Smooth muscle cell of the brain vasculature (primary cell): ENCODE data around the gene NCEH1.

ENCODE experiments used
- DNase-seq: peaks from one replicate; pipeline ENCODE4 v3.0.0-alpha.2; 2012; ENCODE audit warnings: low read depth, low spot score

NCEH1 gene

DNA sequence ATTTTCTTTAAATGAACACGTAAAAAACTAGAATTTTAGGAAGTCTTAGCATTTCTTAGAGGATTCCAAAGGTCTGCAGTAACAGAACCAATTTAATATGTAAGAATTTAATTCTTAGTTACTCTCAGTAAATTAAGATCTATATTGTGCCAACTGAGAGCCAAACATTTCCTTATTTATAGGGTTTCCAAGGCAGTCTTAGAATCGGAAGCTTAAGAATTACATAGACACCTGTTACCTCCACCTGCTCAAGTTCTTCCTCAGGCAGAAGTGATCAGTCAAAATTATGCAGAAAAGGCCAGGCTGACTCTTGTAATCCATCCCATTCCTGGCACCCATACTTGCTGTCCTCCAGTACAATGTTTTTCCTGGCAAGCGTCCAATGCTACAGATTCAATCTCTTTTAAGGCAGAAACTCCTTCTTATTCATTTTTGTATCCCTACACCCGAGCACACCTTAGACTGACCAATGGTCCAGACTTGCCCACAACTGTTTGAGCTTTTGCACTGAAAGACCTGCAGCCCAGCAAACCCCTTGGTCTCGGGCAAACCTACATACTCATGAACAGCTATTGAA lies 64.3 kb downstream of the NCEH1 start:
- DNase-seq, result peak; percentile 60

- DNase-seq, result no peak
These were observed 66.6 kb downstream of the NCEH1 start for GRCh38 chr3:172644258-172644657.

DNA sequence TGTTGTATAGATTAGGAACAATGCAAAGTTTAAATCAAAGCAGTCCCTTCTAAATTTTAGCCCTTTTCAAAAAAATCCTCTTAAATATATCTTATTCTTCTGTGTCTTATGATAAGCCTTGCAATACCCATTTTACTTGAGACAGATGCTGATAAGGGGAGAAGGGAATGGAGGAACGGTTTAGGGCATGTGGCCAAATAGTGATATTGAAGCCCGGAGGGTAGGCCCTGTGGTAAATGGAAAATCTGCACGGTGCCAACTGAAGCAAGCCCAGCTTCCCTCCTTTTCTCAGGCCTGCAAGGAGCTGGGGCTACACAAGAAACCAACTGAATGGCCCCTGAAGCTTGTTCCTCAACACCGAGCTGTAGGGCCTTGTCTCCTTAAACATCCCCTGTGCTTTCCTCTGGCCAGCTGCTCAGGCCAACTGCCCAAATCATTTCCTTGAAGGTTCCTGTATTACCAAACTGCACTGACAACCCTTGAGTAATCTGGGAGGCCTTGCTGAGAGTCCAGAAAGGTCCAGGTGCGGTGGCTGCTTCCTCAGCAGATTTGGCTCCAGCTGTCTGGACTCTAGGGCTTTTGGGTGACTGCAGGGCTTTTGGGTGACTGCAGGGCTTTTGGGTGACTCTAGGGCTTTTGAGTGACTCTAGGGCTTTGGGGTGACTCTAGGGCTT lies 67.2 kb downstream of the NCEH1 start:
- no peak for DNase-seq

DNA sequence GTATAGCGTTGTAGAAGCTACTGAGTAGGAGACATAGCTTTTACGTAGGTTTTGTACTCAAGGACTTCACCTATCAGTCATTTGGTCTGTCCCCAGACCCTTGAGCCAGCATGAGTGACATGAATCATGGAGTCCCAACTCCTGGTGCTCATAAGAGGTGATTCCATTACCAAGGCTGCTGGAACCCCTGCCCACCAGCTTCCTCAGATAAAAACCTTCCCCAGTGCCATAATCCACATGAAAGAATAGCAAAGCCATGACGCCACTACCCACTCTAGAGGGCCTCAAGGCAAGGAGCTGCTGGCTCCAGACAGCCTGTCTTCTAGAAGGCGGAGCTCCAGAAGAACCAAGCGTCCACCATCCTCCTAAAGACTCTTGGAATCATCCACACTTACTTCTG lies 69.6 kb downstream of the NCEH1 start:
- DNase-seq, result no peak

GRCh38 chr3:172640751-172641150 lies 70.1 kb downstream of the NCEH1 start:
- DNase-seq, result no peak

DNA sequence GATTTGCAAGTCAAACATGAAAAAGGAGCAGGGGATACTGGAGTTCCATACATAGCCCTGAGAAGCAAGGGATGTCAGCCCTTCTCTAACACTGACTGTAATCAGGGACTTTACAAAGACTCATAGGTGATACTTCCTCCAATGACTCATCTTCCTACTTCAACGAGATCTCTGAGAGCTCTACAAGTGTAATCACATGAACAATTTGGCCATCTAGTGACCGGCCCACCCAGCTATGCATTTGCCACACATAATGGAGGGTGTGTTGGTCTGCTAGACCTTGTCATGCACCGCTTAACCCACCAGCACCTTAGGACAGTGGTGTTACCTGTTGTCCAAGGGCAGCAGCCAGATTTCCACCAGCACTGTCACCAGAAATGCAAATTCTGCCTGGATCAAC lies 75.3 kb downstream of the NCEH1 start:
- no peak for DNase-seq

- DNase-seq, result no peak
These were observed 75.9 kb downstream of the NCEH1 start for GRCh38 chr3:172634948-172635347.

GRCh38 chr3:172630316-172630715 lies 80.6 kb downstream of the NCEH1 start:
- no peak for DNase-seq

DNA sequence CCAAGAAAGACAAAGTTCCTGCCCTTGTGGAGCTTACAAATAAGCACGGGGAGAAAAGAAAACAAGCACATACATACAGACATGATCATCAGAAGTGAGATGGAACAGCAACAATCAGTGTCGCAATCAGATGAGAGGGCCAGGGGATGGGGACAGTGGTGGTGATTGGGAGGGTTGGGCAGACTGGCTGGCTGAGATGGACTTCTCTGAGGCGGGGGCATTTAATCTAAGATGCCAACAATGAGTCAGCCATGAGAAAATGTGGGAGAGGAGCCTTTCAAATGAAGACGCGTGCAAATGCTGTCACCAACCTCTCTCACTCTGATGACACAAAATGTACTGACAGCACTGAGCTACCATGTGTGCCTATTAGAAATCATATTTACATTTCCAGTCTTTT lies 81.4 kb downstream of the NCEH1 start:
- DNase-seq, result no peak

GRCh38 chr3:172627057-172627809 lies 83.6 kb downstream of the NCEH1 start:
- no peak for DNase-seq

DNA sequence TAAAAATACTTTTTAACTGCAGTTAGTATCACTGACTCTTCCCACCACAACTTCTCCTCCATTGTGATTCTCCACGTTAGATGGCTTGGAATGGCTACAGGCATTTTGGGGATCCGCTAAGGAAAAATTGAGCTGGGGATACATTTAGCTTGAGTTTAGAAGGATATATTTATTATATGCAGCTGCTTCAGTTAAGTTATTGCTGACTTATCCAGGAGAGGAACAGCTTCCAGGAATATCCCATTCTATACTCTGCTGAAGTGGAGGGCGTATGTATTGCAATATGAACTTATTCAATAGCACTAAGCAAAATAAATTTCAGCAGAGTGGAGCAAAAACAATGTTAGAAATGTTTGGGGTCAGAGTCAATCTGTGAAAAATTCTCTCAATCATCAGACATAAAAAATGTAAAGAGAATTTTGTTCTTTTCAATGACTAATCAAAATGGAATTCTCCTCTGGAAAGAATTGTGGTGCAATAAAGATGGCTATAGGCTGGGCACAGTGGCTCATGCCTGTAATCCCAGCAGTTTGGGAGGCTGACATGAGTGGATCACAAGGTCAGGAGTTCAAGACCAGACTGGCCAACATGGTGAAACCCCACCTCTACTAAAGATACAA lies 84.7 kb downstream of the NCEH1 start:
- DNase-seq, result no peak

- DNase-seq, result no peak
These were observed 85.5 kb downstream of the NCEH1 start for GRCh38 chr3:172625404-172625803.

- no peak for DNase-seq
These were observed 85.9 kb downstream of the NCEH1 start for GRCh38 chr3:172624999-172625398.

- DNase-seq, result no peak
These were observed 87.8 kb downstream of the NCEH1 start for GRCh38 chr3:172622916-172623700.

DNA sequence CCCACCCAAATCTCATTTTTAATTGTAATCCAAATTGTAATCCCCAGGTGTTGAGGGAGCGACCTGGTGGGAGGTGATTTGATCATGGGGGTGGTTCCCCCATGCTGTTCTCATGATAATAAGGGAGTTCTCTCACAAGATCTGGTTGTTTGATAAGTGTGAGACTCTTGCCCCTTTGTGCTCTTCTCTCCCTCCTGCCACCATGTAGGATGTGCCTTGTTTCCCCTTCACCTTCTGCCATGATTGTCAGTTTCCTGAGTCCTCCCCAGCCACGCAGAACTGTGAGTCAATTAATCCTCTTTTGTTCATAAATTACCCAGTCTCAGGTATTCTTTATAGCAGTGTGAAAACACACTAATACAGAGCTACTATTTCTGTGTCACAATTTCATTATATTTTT lies 88.7 kb downstream of the NCEH1 start:
- DNase-seq, result no peak

DNA sequence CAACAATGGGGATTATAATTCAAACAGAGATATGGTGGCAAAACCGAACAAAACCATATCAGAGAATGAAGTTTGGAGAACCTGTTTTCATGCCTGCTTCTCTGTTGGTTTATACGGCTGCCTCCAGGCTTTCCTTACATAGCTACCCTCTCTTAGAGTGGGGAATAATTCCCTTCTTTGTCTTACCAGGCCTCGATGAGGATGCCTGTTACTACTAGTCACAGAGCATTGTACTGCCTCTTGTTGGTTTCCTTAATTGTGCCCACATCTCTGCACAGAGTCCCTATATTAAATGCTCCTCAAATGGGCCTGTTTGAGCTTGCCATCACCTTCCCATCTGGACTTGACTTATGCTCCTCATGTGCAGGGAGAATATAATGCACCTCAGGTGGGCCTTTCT lies 92.9 kb downstream of the NCEH1 start:
- no peak for DNase-seq

GRCh38 chr3:172617013-172617706 lies 93.7 kb downstream of the NCEH1 start:
- no peak for DNase-seq

DNA sequence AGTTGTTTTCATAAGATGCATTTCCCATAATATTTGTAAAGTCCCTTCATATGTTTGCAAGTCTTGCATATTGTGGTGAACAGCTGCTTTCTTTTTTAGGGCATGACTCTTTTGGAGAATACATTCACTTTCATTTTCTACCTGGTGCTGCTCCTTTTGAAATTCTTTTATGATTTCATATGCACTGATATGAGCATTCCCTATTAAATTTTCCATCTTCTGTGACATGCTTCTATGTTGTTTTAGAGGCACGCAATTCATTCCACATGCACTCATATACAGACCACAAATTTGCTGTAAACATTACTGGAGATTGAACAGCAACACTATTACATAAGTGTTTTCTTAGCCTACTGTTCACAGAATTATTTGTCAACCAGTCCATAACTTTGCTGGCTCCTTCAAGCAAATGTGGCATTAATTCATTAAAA lies 94.8 kb downstream of the NCEH1 start:
- DNase-seq, result no peak

DNA sequence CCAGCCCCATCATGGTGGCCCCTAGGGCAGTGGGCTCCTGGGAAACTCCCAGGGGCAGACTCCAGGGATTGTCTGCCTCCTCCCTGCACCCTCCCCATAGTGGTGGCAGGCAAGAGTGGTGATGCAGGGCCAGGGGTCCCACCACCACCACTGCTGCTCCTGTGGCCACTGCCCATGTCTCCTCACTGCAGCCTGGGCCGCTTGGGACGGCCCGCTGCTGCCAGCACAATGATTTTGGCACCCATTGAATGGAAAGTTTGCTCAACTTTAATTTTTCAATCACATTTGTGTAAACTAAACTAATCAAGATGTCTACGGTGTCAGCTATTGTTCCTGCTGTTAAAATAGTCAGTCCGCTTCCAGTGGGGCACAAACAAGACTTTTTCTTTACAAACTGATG lies 95.6 kb downstream of the NCEH1 start:
- DNase-seq, result no peak

- no peak for DNase-seq
These were observed 96.3 kb downstream of the NCEH1 start for GRCh38 chr3:172614340-172615274.
